ENCODE results near the gene GEN1.

DNA sequence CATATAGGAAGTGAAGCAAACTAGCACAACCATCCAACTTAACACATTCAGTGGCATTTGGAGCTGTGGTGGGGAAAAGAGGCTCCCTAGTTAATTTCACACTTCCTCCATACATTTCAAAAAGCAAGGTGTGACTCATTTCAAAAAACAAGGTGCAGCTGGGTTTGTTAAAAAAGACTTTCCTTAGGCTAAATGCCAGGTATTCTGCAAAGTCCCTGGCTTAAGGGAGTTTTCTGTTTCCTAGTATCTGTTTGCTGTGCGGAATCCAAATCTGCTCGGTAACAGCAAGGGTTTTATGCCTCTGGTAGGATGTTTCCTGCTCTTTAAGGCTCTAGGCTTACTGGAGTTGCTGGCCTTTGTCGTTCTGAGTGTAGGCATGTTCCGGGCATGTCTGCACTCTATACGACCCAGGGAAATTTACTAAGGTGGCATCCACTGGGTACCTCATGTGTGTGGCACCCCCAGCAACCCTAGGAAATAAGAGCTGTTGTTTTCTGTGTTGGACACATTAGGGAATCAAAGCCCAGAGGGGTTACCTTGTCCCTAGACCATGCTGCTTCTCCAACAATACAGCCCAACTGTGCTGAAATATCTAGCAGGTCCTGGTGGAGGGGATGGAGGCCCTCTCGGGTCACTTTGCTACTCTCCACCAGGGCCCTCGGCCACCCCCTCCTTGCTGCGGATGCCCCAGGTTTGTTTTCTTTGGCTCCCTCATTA is 61.7 kb downstream of the GEN1 start:
- TF ChIP-seq, protein P1, sequence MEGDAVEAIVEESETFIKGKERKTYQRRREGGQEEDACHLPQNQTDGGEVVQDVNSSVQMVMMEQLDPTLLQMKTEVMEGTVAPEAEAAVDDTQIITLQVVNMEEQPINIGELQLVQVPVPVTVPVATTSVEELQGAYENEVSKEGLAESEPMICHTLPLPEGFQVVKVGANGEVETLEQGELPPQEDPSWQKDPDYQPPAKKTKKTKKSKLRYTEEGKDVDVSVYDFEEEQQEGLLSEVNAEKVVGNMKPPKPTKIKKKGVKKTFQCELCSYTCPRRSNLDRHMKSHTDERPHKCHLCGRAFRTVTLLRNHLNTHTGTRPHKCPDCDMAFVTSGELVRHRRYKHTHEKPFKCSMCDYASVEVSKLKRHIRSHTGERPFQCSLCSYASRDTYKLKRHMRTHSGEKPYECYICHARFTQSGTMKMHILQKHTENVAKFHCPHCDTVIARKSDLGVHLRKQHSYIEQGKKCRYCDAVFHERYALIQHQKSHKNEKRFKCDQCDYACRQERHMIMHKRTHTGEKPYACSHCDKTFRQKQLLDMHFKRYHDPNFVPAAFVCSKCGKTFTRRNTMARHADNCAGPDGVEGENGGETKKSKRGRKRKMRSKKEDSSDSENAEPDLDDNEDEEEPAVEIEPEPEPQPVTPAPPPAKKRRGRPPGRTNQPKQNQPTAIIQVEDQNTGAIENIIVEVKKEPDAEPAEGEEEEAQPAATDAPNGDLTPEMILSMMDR (IDR thresholded peaks at IDR 0.05; ENCODE audit: insufficient read depth, low read length, poor library complexity, severe bottlenecking): no peak
- TF ChIP-seq EZH2phosphoT487 (conservative IDR thresholded peaks at IDR 0.05; ENCODE audit: low read length): no peak
